Breast epithelium (tissue), 4 donors: ENCODE data around the gene RASGEF1B. TPM values are rescaled to one million over a fixed set of nuclear protein-coding genes. Genes with fewer than 3 reads are reported as not detected.
"Not testable (repeated sequence)": the region's sequence is repeated elsewhere in the genome, so short reads cannot be mapped to it uniquely, and the experiment has no call there.

Source experiments
- DNase-seq, 2 donors: peaks; one replicate each; pipeline ENCODE4 v3.0.0-alpha.2; 2019; ENCODE audit warnings: low spot score in 2 of 2
- H3K27ac ChIP-seq, 2 donors: fragments of 200-600 bp; sonication (generic) in 1 of 2; one replicate each; pipeline ENCODE4 v1.5.1; 2016 to 2019; ENCODE audit warnings: mild to moderate bottlenecking in 1 of 2
- H3K27me3 ChIP-seq, 2 donors: fragments of 200-600 bp; sonication (generic) in 1 of 2; one replicate each; pipeline versions ENCODE4 v1.5.1 to v1.6.0; 2017 to 2019; ENCODE audit warnings: control low read depth in 1 of 2, mild to moderate bottlenecking in 1 of 2
- H3K36me3 ChIP-seq: fragments of 200-600 bp; one replicate; pipeline ENCODE4 v1.5.1; 2019
- H3K4me1 ChIP-seq, 2 donors: fragments of 200-600 bp; sonication (generic); one replicate each; pipeline ENCODE4 v1.5.1; 2016 to 2019; ENCODE audit warnings: control low read depth in 1 of 2
- H3K4me3 ChIP-seq, 3 donors: fragments of 200-600 bp; sonication (generic); 1 replicate in 2 of 3; 2 replicates in 1 of 3; pipeline ENCODE4 v1.5.1; 2016 to 2019; ENCODE audit warnings: mild to moderate bottlenecking in 3 of 3, moderate library complexity in 2 of 3
- H3K9me3 ChIP-seq, 2 donors: fragments of 200-600 bp; sonication (generic) in 1 of 2; one replicate each; pipeline ENCODE4 v1.5.1; 2016 to 2019; ENCODE audit warnings: control low read depth in 1 of 2
- POLR2A ChIP-seq: fragments of 450-650 bp; IDR thresholded peaks from one replicate; pipeline ENCODE4 v1.6.1; 2016; ENCODE audit warnings: antibody characterized with exemption, mild to moderate bottlenecking, moderate library complexity
- POLR2AphosphoS5 ChIP-seq, 3 donors: sonication (generic); formaldehyde crosslinking; IDR thresholded peaks; one replicate each; pipeline ENCODE4 v1.6.1; 2017; ENCODE audit warnings: antibody characterized with exemption in 3 of 3
- intact Hi-C: fragments of 100-400 bp; cut with DNase I; formaldehyde crosslinking; loops from one replicate; pipeline ENCODE4 v1.15.1; 2023; ENCODE audit warnings: low total_unique reads
- total RNA-seq, 3 donors: library from RNA; depleted of rRNA; stranded (reverse); fragments of >200 nt; gene quantifications; one replicate each; pipeline ENCODE4 v1.1.0, GENCODE V29; 2016
- TF ChIP-seq, protein P1 (sequence below), 3 donors: fragments of 450-650 bp; IDR thresholded peaks; one replicate each; pipeline ENCODE4 v1.5.1; 2016 to 2017; ENCODE audit warnings: antibody characterized with exemption in 3 of 3, mild to moderate bottlenecking in 3 of 3, moderate library complexity in 3 of 3

Gene RASGEF1B
- total RNA-seq, 3 donors from 2014 or later = 16.4 to 45.8 (median 25.0) TPM

DNA sequence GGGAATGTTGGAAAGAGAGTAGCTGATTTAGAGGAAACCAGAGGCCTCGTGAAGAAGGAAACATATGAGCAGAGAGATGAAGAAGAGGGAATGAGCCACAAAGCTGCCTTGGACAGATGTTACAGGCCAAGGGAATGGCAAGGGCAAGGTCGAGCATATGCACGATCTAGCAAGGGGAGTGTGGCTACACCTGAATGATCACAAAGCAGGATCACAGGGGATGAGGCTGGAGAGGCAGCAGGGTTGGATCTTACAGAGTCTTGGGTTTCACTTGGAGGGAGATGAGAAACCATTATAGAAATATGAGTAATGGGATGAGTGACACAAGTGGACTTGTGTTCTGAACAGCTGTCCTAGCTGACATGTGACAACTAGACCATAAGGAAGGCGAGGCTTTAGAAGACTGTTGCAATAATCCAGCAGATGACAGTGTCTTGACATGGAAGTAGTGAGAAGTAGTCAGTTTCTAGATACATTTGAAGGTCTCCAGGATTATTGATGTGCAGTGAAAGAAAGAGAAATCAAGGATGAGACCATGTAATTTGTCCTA is 58.7 kb downstream of the RASGEF1B start:
- no peaks in the 10 kb centered on the region for H3K27me3 ChIP-seq
- H3K27ac ChIP-seq = no peak overlapping the region
- no peaks in the 10 kb centered on the region for H3K4me1 ChIP-seq
- no peak for DNase-seq
- no peaks in the 10 kb centered on the region for H3K9me3 ChIP-seq
- intact Hi-C loops = no loop called here
- no peaks in the 10 kb centered on the region for H3K36me3 ChIP-seq
- TF ChIP-seq POLR2A (no peak), POLR2AphosphoS5 (IDR thresholded peaks at IDR 0.05) (no peak)
- TF ChIP-seq, protein P1, sequence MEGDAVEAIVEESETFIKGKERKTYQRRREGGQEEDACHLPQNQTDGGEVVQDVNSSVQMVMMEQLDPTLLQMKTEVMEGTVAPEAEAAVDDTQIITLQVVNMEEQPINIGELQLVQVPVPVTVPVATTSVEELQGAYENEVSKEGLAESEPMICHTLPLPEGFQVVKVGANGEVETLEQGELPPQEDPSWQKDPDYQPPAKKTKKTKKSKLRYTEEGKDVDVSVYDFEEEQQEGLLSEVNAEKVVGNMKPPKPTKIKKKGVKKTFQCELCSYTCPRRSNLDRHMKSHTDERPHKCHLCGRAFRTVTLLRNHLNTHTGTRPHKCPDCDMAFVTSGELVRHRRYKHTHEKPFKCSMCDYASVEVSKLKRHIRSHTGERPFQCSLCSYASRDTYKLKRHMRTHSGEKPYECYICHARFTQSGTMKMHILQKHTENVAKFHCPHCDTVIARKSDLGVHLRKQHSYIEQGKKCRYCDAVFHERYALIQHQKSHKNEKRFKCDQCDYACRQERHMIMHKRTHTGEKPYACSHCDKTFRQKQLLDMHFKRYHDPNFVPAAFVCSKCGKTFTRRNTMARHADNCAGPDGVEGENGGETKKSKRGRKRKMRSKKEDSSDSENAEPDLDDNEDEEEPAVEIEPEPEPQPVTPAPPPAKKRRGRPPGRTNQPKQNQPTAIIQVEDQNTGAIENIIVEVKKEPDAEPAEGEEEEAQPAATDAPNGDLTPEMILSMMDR (IDR thresholded peaks at IDR 0.05) = no peak
- no peak overlapping the region for H3K4me3 ChIP-seq

DNA sequence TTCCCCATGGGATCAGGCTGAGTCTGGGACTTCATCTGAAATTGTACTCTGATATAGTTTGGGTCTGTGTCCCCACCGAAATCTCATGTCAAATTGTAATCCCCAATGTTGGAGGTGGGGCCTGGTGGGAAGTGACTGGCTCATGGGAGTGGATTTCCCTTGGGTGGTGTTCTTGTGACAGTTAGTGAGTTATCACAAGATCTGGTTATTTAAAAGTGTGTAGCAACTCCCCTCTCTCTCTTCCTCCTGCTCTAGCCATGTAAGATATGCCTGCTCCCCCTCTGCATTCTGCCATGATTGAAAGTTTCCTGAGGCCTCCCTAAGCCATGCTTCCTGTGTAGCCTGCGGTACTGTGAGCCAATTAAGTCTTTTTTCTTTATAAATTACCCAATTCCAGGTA is 61.0 kb downstream of the RASGEF1B start:
- Histone ChIP-seq H3K9me3 (no peaks in the 10 kb centered on the region), H3K27me3 (no peaks in the 10 kb centered on the region), H3K27ac (no peak overlapping the region), H3K4me1 (no peaks in the 10 kb centered on the region), H3K4me3 (no peak overlapping the region), H3K36me3 (no peaks in the 10 kb centered on the region)
- TF ChIP-seq POLR2A = no peak
- TF ChIP-seq, protein P1 (IDR thresholded peaks at IDR 0.05) = no peak
- no peak for TF ChIP-seq POLR2AphosphoS5 (IDR thresholded peaks at IDR 0.05)
- no peak for DNase-seq
- intact Hi-C loops = no loop called here

DNA sequence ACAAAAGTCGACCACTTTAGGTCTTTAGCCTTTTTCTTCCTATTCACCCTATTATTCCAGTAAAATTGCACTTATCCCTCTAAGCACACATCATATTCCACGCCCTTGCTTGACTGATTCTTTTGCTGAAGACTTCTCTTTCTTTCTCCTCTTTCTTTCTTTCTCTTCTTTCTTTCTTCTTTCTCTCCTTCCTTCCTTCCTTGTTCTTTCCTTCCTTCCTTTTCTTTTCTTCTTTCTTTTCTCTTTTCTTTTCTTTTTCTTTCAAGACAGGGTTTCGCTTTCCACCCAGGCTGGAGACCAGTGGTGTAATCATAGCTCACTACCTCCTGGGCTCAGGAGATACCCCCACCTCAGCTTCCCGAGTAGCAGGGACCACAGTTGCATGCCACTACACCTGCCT is 61.9 kb downstream of the RASGEF1B start:
- no peaks in the 10 kb centered on the region for H3K4me1 ChIP-seq

GRCh38 chr4:81408341-81408740 is 63.4 kb downstream of the RASGEF1B start:
- Histone ChIP-seq H3K27ac (no peak overlapping the region), H3K36me3 (no peaks in the 10 kb centered on the region)
- intact Hi-C loops = no loop called here

More for the DNA sequence above, 61.9 kb downstream of the RASGEF1B start:
- no peaks in the 10 kb centered on the region for H3K27me3 ChIP-seq
- intact Hi-C loops = no loop called here
- H3K4me3 ChIP-seq = no peak overlapping the region
- TF ChIP-seq POLR2AphosphoS5 (IDR thresholded peaks at IDR 0.05) (no peak), POLR2A (no peak)
- TF ChIP-seq, protein P1 (IDR thresholded peaks at IDR 0.05) = no peak
- H3K27ac ChIP-seq = no peak overlapping the region
- H3K9me3 ChIP-seq = no peaks in the 10 kb centered on the region
- DNase-seq = no peak
- no peaks in the 10 kb centered on the region for H3K36me3 ChIP-seq

GRCh38 chr4:81407726-81408125 is 64.0 kb downstream of the RASGEF1B start:
- no peaks in the 10 kb centered on the region for H3K9me3 ChIP-seq
- no peaks in the 10 kb centered on the region for H3K27me3 ChIP-seq
- intact Hi-C loops = no loop called here
- no peak overlapping the region for H3K27ac ChIP-seq
- H3K36me3 ChIP-seq = no peaks in the 10 kb centered on the region
- H3K4me3 ChIP-seq = no peak overlapping the region
- H3K4me1 ChIP-seq = no peaks in the 10 kb centered on the region
- DNase-seq = no peak
- TF ChIP-seq, protein P1 (IDR thresholded peaks at IDR 0.05) = no peak
- TF ChIP-seq POLR2A = no peak
- no peak for TF ChIP-seq POLR2AphosphoS5 (IDR thresholded peaks at IDR 0.05)

More at GRCh38 chr4:81408341-81408740, 63.4 kb downstream of the RASGEF1B start:
- no peak for DNase-seq
- no peaks in the 10 kb centered on the region for H3K9me3 ChIP-seq
- H3K27me3 ChIP-seq = no peaks in the 10 kb centered on the region
- H3K4me3 ChIP-seq = no peak overlapping the region
- TF ChIP-seq, protein P1 (IDR thresholded peaks at IDR 0.05) = no peak
- no peak for TF ChIP-seq POLR2A
- TF ChIP-seq POLR2AphosphoS5 (IDR thresholded peaks at IDR 0.05) = no peak
- no peaks in the 10 kb centered on the region for H3K4me1 ChIP-seq

- H3K27ac ChIP-seq, DNase-seq, H3K4me1 ChIP-seq, H3K4me3 ChIP-seq, H3K36me3 ChIP-seq, H3K9me3 ChIP-seq, H3K27me3 ChIP-seq, intact Hi-C loops: not testable (repeated sequence)
Observed at GRCh38 chr4:81406481-81406880, 65.2 kb downstream of the RASGEF1B start.
